ENCODE data around the gene VPS52. TPM values are rescaled to one million over a fixed set of nuclear protein-coding genes. Genes with fewer than 3 reads are reported as not detected.

The VPS52 gene
- total and polyA plus RNA-seq, 9 of the 15 experiments (the other 6 are each of a cell fraction or from before 2014, with no cell fraction given), result 24.4 to 103 (median 40.2) TPM

DNA sequence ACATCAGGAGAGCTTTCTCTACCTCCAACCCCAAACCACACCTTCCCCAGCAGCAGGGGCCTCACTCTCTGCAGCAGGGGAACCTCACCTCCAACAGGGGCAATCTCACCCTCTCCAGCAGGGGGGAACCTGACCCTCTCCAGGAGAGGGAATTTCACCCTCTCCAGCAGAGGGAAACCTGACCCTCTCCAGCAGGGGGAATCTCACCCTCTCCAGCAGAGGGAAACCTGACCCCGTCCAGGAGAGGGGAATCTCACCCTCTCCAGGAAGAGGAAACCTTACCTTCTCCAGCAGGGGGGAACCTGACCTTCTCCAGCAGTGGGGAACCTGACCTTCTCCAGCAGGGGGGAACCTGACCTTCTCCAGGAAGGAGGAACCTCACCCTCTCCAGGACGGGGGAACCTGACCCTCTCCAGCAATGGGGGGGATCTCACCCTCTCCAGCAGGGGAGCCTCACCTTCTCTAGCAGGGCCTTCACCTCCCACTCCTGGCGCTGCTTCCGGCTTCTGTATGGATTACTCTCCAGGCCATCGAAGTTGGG, 8.4 kb upstream of the VPS52 start (continued):
- TF ChIP-seq, protein P1, sequence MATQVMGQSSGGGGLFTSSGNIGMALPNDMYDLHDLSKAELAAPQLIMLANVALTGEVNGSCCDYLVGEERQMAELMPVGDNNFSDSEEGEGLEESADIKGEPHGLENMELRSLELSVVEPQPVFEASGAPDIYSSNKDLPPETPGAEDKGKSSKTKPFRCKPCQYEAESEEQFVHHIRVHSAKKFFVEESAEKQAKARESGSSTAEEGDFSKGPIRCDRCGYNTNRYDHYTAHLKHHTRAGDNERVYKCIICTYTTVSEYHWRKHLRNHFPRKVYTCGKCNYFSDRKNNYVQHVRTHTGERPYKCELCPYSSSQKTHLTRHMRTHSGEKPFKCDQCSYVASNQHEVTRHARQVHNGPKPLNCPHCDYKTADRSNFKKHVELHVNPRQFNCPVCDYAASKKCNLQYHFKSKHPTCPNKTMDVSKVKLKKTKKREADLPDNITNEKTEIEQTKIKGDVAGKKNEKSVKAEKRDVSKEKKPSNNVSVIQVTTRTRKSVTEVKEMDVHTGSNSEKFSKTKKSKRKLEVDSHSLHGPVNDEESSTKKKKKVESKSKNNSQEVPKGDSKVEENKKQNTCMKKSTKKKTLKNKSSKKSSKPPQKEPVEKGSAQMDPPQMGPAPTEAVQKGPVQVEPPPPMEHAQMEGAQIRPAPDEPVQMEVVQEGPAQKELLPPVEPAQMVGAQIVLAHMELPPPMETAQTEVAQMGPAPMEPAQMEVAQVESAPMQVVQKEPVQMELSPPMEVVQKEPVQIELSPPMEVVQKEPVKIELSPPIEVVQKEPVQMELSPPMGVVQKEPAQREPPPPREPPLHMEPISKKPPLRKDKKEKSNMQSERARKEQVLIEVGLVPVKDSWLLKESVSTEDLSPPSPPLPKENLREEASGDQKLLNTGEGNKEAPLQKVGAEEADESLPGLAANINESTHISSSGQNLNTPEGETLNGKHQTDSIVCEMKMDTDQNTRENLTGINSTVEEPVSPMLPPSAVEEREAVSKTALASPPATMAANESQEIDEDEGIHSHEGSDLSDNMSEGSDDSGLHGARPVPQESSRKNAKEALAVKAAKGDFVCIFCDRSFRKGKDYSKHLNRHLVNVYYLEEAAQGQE (IDR thresholded peaks at IDR 0.05; ENCODE audit: borderline replicate concordance), result peak; percentile 81; the same call in 1 of the 2 replicates
- TF ChIP-seq, protein P1 (CRISPR knock-in tag; IDR thresholded peaks at IDR 0.05; ENCODE audit: low read depth), result no peak
- TF ChIP-seq RBM14 (IDR thresholded peaks at IDR 0.05; ENCODE audit: borderline replicate concordance, insufficient read depth, low read depth, low read length) (no peak), ZNF12 (CRISPR knock-in tag; IDR thresholded peaks at IDR 0.05) (no peak), POLR2A (conservative IDR thresholded peaks at IDR 0.05) (0 out of 2 replicates have a peak, but pooled peaks have one; percentile 29), HLTF (IDR thresholded peaks at IDR 0.05) (no peak), TCF7 (IDR thresholded peaks at IDR 0.05; ENCODE audit: borderline replicate concordance) (no peak), ZNF77 (CRISPR knock-in tag; IDR thresholded peaks at IDR 0.05) (no peak), DDX20 (tag; IDR thresholded peaks at IDR 0.05; ENCODE audit: low read depth) (no peak), SREBF2 (CRISPR knock-in tag; IDR thresholded peaks at IDR 0.05) (no peak), HDAC3 (IDR thresholded peaks at IDR 0.05; ENCODE audit: borderline replicate concordance, partially characterized antibody) (no peak), GABPB2 (CRISPR knock-in tag; conservative IDR thresholded peaks at IDR 0.05) (no peak), ZNF282 (CRISPR knock-in tag; IDR thresholded peaks at IDR 0.05) (no peak)
- TF ChIP-seq, protein P2, sequence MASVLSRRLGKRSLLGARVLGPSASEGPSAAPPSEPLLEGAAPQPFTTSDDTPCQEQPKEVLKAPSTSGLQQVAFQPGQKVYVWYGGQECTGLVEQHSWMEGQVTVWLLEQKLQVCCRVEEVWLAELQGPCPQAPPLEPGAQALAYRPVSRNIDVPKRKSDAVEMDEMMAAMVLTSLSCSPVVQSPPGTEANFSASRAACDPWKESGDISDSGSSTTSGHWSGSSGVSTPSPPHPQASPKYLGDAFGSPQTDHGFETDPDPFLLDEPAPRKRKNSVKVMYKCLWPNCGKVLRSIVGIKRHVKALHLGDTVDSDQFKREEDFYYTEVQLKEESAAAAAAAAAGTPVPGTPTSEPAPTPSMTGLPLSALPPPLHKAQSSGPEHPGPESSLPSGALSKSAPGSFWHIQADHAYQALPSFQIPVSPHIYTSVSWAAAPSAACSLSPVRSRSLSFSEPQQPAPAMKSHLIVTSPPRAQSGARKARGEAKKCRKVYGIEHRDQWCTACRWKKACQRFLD (CRISPR knock-in tag; IDR thresholded peaks at IDR 0.05), result no peak
- TF ChIP-seq, protein P3, sequence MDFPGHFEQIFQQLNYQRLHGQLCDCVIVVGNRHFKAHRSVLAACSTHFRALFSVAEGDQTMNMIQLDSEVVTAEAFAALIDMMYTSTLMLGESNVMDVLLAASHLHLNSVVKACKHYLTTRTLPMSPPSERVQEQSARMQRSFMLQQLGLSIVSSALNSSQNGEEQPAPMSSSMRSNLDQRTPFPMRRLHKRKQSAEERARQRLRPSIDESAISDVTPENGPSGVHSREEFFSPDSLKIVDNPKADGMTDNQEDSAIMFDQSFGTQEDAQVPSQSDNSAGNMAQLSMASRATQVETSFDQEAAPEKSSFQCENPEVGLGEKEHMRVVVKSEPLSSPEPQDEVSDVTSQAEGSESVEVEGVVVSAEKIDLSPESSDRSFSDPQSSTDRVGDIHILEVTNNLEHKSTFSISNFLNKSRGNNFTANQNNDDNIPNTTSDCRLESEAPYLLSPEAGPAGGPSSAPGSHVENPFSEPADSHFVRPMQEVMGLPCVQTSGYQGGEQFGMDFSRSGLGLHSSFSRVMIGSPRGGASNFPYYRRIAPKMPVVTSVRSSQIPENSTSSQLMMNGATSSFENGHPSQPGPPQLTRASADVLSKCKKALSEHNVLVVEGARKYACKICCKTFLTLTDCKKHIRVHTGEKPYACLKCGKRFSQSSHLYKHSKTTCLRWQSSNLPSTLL (IDR thresholded peaks at IDR 0.05), result no peak
- TF ChIP-seq, protein P4, sequence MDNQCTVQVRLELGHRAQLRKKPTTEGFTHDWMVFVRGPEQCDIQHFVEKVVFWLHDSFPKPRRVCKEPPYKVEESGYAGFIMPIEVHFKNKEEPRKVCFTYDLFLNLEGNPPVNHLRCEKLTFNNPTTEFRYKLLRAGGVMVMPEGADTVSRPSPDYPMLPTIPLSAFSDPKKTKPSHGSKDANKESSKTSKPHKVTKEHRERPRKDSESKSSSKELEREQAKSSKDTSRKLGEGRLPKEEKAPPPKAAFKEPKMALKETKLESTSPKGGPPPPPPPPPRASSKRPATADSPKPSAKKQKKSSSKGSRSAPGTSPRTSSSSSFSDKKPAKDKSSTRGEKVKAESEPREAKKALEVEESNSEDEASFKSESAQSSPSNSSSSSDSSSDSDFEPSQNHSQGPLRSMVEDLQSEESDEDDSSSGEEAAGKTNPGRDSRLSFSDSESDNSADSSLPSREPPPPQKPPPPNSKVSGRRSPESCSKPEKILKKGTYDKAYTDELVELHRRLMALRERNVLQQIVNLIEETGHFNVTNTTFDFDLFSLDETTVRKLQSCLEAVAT (IDR thresholded peaks at IDR 0.05), result peak in 1 of 2 experiments; percentile 97; a peak in 2 of 4 replicates
